Heart left ventricle (tissue), 13 donors: ENCODE data around the gene ATP9B.

Source experiments
- POLR2A ChIP-seq, 2 donors: fragments of 450-650 bp; IDR thresholded peaks; one replicate each; pipeline ENCODE4 v1.6.1; 2017; ENCODE audit warnings: antibody characterized with exemption in 2 of 2, mild to moderate bottlenecking in 2 of 2, moderate library complexity in 2 of 2
- TF ChIP-seq, protein P1 (sequence below), 12 donors: fragments of 200-600 bp; sonication (generic) in 4 of 12; IDR thresholded peaks; one replicate each; pipeline versions ENCODE4 v1.5.0 to v1.8.0; 2018 to 2022; ENCODE audit warnings: antibody characterized with exemption in 12 of 12, mild to moderate bottlenecking in 5 of 12
- donor health status: ischemic (EF 13 %, LVEDD 7.1; RV severe dilation, severe dysfunction).
- donor health status: DM: no; HTN: yes; CAD: no.
- donor health status: DM: no; HTN: no; CAD: no.
- donor health status: ischemic (EF 25% LVEDD 6.9; RV normal size, moderate dysfunction).
- donor health status: ischemic (EF 25% LVEDD 5.7; RV mildly dilated, moderate dysfunction).
- donor health status: ischemic (EF 35%, LVEDD 5.7; RV mildly dilated, moderate dysfunction).
- donor health status: nonischemic (EF 11% LVEDD 7.7; RV severe dilation, severe dysfunction).
- donor health status: DM: yes; HTN: yes; CAD: no.
- donor health status: PGD.
- donor health status: ischemic (EF 29% LVEDD 5.4; RV normal size, mild dysfunction).
- donor health status: nonischemic (EF 23%, LVEDD 6.1; RV moderate dilation, normal function).

DNA sequence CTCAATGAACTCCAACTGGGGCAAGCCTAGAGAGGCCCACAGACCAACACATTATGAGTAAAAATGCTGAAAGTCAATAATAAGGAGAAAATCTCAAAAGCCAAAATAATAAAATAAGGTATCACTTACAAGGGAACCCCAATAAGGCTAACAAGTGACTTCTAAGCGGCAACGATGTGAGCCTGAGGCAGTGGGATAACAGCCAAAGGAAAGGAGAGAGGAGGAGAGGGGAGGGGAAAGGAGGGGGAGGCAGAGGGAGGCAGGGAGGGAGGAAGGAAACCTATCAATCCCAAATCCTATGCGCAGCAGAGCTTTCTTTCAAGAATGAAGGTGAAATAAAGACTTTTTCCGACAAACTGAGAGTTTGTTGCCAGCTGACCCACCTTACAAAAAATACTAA lies 320.5 kb downstream of the ATP9B start:
- TF ChIP-seq, protein P1, sequence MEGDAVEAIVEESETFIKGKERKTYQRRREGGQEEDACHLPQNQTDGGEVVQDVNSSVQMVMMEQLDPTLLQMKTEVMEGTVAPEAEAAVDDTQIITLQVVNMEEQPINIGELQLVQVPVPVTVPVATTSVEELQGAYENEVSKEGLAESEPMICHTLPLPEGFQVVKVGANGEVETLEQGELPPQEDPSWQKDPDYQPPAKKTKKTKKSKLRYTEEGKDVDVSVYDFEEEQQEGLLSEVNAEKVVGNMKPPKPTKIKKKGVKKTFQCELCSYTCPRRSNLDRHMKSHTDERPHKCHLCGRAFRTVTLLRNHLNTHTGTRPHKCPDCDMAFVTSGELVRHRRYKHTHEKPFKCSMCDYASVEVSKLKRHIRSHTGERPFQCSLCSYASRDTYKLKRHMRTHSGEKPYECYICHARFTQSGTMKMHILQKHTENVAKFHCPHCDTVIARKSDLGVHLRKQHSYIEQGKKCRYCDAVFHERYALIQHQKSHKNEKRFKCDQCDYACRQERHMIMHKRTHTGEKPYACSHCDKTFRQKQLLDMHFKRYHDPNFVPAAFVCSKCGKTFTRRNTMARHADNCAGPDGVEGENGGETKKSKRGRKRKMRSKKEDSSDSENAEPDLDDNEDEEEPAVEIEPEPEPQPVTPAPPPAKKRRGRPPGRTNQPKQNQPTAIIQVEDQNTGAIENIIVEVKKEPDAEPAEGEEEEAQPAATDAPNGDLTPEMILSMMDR (IDR thresholded peaks at IDR 0.05) = no peak
- TF ChIP-seq POLR2A (IDR thresholded peaks at IDR 0.05) = no peak
